Activated CD4-positive, alpha-beta T cell treated with anti-CD3 and anti-CD28 coated beads for 36 hours (primary cell): ENCODE results near the gene CUL4B. TPM values are rescaled to one million over a fixed set of nuclear protein-coding genes. Genes with fewer than 3 reads are reported as not detected.
"Not testable (repeated sequence)": the region's sequence is repeated elsewhere in the genome, so short reads cannot be mapped to it uniquely, and the experiment has no call there.

Experiments used
- ATAC-seq: fragments of 200-7000 bp; cut with Tn5 transposase; one replicate; pipeline ENCODE4 v1.10.0; 2021; ENCODE audit warnings: mild to moderate bottlenecking, moderate library complexity
- CTCF ChIA-PET: fragments of 350-600 bp; sonication (Branson Sonifier 250); formaldehyde crosslinking; loops from one replicate; lab custom pipeline; 2021; ENCODE audit warnings: antibody characterized with exemption; lab: Charles Lee
- POLR2A ChIA-PET: fragments of 350-600 bp; sonication (Branson Sonifier 250); formaldehyde crosslinking; loops from one replicate; lab custom pipeline; 2021; ENCODE audit warnings: antibody characterized with exemption, inconsistent platforms; lab: Charles Lee
- DNase-seq: peaks from one replicate; pipeline ENCODE4 v3.0.0-alpha.2; 2020
- H3K27ac Mint-ChIP-seq: one replicate; pipeline ENCODE4 v1.8.0; 2021; ENCODE audit warnings: mixed read lengths
- H3K27me3 Mint-ChIP-seq: one replicate; pipeline ENCODE4 v1.8.0; 2021; ENCODE audit warnings: mixed read lengths
- H3K36me3 Mint-ChIP-seq: one replicate; pipeline ENCODE4 v1.8.0; 2021; ENCODE audit warnings: low read depth, mixed read lengths
- H3K4me1 Mint-ChIP-seq: one replicate; pipeline ENCODE4 v1.8.0; 2021; ENCODE audit warnings: mixed read lengths
- H3K4me3 Mint-ChIP-seq: one replicate; pipeline ENCODE4 v1.8.0; 2021; ENCODE audit warnings: mild to moderate bottlenecking, moderate library complexity, mixed read lengths
- H3K9me3 Mint-ChIP-seq: one replicate; pipeline ENCODE4 v1.8.0; 2021; ENCODE audit warnings: low read depth, mixed read lengths
- intact Hi-C, 2 experiments: fragments of 100-400 bp; cut with DNase I in 1 of 2; cut with micrococcal nuclease in 1 of 2; formaldehyde crosslinking; loops; one replicate each; pipeline versions ENCODE4 v1.14.2 to v1.15.1; 2022 to 2024; cut with DNase I, micrococcal nuclease
- total RNA-seq, 2 experiments: library from RNA; stranded (reverse); gene quantifications; one replicate each; pipeline ENCODE4 v1.2.3, GENCODE V29; 2021

CUL4B gene
- total RNA-seq, 2 experiments from 2014 or later = 49.2 to 49.6 TPM

- Mint-ChIP-seq H3K36me3 (peaks cover 1% of the 10 kb centered on the region), H3K9me3 (no peaks in the 10 kb centered on the region), H3K27ac (no peak overlapping the region), H3K4me3 (no peak overlapping the region), H3K27me3 (no peaks in the 10 kb centered on the region), H3K4me1 (no peaks in the 10 kb centered on the region)
- intact Hi-C loops = no loop called here
- CTCF ChIA-PET = no interaction called here
- no peak for ATAC-seq
- no peak for DNase-seq
- POLR2A ChIA-PET = no interaction called here
These were observed 42.8 kb downstream of the CUL4B start for GRCh38 chrX:120517936-120518335.

- Mint-ChIP-seq H3K4me3 (no peak overlapping the region), H3K4me1 (no peaks in the 10 kb centered on the region), H3K27me3 (no peaks in the 10 kb centered on the region), H3K27ac (no peak overlapping the region), H3K36me3 (no peaks in the 10 kb centered on the region), H3K9me3 (no peaks in the 10 kb centered on the region)
- POLR2A ChIA-PET = no interaction called here
- DNase-seq (no peak), ATAC-seq (no peak)
- CTCF ChIA-PET = interaction anchor here (1.0 kb wide), 1 partner anchor 148 kb away, joined by 3 read pairs; no protein-coding TSS in a partner anchor
- intact Hi-C loops = loop anchor here in 1 of 2 experiments (5.0 kb wide), 1 partner anchor 33 kb away; no protein-coding TSS in a partner anchor
These were observed 46.5 kb downstream of the CUL4B start for GRCh38 chrX:120514236-120514635.

DNA sequence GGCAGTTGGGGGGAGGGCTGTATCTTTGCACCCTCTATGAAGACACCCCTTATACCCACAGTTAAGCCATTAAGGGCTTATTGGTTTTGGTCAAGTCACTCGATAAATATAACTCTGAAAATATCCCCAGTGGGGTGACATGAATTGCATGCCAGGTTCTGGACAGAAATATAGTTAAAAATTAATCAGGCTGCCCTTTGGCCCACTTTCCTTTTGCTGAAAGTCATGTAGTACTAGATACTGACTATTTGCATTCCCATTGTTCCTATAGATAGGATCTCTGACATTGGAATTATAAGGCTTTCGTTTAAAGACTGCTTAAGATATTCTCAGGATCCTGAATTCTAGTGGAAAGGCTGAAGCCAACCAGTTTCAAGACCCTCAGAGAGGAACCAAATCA is 48.1 kb downstream of the CUL4B start:
- H3K27ac Mint-ChIP-seq = no peak overlapping the region
- no peaks in the 10 kb centered on the region for H3K27me3 Mint-ChIP-seq
- intact Hi-C loops = loop anchor here in 1 of 2 experiments (5.0 kb wide), 1 partner anchor 35 kb away; no protein-coding TSS in a partner anchor
- ChIA-PET POLR2A (no interaction called here), CTCF (interaction anchor here (0.6 to 0.7 kb wide), 2 partner anchors 16 to 65 kb away, joined by 3 read pairs; no protein-coding TSS in a partner anchor)
- DNase-seq (no peak), ATAC-seq (no peak)
- H3K4me1 Mint-ChIP-seq = no peaks in the 10 kb centered on the region
- no peak overlapping the region for H3K4me3 Mint-ChIP-seq
- H3K9me3 Mint-ChIP-seq = no peaks in the 10 kb centered on the region
- no peaks in the 10 kb centered on the region for H3K36me3 Mint-ChIP-seq

DNA sequence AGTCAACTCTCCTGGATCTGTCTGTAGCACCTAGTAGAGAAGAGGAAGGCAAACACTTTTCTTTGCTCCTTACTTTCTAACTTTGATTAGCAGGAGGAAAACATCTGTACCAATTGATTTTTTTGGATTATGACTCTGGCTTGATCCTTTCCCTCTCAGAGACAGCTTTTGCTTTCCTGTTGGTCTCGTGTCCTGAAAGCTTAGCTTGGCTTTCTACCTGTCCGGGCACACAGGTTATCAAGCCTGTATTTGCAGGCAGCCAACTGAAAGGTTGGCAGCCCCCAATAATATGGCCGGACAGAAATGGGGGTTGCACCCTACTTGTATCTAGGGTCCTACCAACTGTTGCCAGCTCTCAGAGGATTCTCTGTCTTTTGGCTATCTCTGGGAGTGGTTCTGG is 48.5 kb downstream of the CUL4B start:
- Mint-ChIP-seq H3K27me3 (no peaks in the 10 kb centered on the region), H3K4me3 (no peak overlapping the region), H3K36me3 (no peaks in the 10 kb centered on the region), H3K9me3 (no peaks in the 10 kb centered on the region), H3K27ac (no peak overlapping the region), H3K4me1 (no peaks in the 10 kb centered on the region)
- DNase-seq (no peak), ATAC-seq (no peak)
- intact Hi-C loops = loop anchor here in 1 of 2 experiments (5.0 kb wide), 1 partner anchor 35 kb away; no protein-coding TSS in a partner anchor
- POLR2A ChIA-PET = no interaction called here
- CTCF ChIA-PET = interaction anchor here (0.6 to 0.7 kb wide), 2 partner anchors 15 to 65 kb away, joined by 3 read pairs; no protein-coding TSS in a partner anchor

GRCh38 chrX:120504569-120504968 is 56.2 kb downstream of the CUL4B start:
- Mint-ChIP-seq H3K4me1 (no peaks in the 10 kb centered on the region), H3K9me3 (no peaks in the 10 kb centered on the region), H3K36me3 (no peaks in the 10 kb centered on the region), H3K4me3 (no peak overlapping the region), H3K27ac (no peak overlapping the region), H3K27me3 (no peaks in the 10 kb centered on the region)
- DNase-seq (no peak), ATAC-seq (no peak)
- intact Hi-C loops = no loop called here
- ChIA-PET POLR2A (no interaction called here), CTCF (no interaction called here)

- DNase-seq = no peak
- Mint-ChIP-seq H3K4me1 (peaks cover 3% of the 10 kb centered on the region), H3K27ac (no peak overlapping the region), H3K4me3 (no peak overlapping the region), H3K36me3 (no peaks in the 10 kb centered on the region), H3K27me3 (no peaks in the 10 kb centered on the region), H3K9me3 (no peaks in the 10 kb centered on the region)
- POLR2A ChIA-PET = no interaction called here
- intact Hi-C loops = loop anchor here (2.0 to 10.0 kb wide), 5 partner anchors 61 to 1078 kb away; partner anchors contain the start of gene CUL4B (in 2 of the 2)
- ATAC-seq = no peak
- CTCF ChIA-PET = interaction anchor here (1.0 to 1.5 kb wide), 3 partner anchors 14 to 290 kb away, joined by 3 to 4 read pairs (median 3); no protein-coding TSS in a partner anchor
These were observed 61.3 kb downstream of the CUL4B start for GRCh38 chrX:120499301-120500072.

GRCh38 chrX:120490119-120490518 is 70.6 kb downstream of the CUL4B start:
- H3K9me3 Mint-ChIP-seq, DNase-seq, H3K27me3 Mint-ChIP-seq, ATAC-seq, H3K4me3 Mint-ChIP-seq, H3K36me3 Mint-ChIP-seq, POLR2A ChIA-PET, H3K27ac Mint-ChIP-seq, CTCF ChIA-PET: not testable (repeated sequence)
- H3K4me1 Mint-ChIP-seq = peaks cover 21% of the 10 kb centered on the region
- intact Hi-C loops = loop anchor here in 1 of 2 experiments (10.0 kb wide), 2 partner anchors 175 to 815 kb away; no protein-coding TSS in a partner anchor

DNA sequence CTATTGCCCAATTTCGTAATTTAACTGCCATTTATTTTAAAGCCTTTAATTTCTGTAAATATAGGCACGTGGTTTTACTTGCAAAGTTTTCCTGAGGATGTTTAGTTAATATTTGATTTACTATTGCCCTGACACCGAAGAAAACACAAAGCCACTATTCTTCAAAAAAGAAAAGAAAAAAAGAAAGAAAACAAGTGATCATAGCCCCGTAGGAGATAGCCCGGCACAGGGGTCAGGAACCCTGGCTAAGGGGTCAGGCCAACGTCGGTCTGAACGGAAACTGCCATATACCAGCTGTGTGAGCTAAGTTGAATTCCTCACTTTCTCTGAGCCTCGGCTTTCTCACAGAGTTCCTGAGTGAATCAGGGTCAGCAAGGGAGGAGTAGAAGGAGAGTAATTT is 74.0 kb downstream of the CUL4B start:
- no peaks in the 10 kb centered on the region for H3K9me3 Mint-ChIP-seq
- intact Hi-C loops = loop anchor here (5.0 to 10.0 kb wide), 2 partner anchors 68 to 821 kb away; no protein-coding TSS in a partner anchor
- no peak overlapping the region for H3K27ac Mint-ChIP-seq
- ChIA-PET CTCF (interaction anchor here (1.2 to 1.3 kb wide), 3 partner anchors 8 to 142 kb away, joined by 3 to 9 read pairs (median 3); no protein-coding TSS in a partner anchor), POLR2A (no interaction called here)
- H3K27me3 Mint-ChIP-seq = no peaks in the 10 kb centered on the region
- H3K36me3 Mint-ChIP-seq = no peaks in the 10 kb centered on the region
- no peak for DNase-seq
- no peak for ATAC-seq
- peaks cover 22% of the 10 kb centered on the region for H3K4me1 Mint-ChIP-seq
- no peak overlapping the region for H3K4me3 Mint-ChIP-seq

DNA sequence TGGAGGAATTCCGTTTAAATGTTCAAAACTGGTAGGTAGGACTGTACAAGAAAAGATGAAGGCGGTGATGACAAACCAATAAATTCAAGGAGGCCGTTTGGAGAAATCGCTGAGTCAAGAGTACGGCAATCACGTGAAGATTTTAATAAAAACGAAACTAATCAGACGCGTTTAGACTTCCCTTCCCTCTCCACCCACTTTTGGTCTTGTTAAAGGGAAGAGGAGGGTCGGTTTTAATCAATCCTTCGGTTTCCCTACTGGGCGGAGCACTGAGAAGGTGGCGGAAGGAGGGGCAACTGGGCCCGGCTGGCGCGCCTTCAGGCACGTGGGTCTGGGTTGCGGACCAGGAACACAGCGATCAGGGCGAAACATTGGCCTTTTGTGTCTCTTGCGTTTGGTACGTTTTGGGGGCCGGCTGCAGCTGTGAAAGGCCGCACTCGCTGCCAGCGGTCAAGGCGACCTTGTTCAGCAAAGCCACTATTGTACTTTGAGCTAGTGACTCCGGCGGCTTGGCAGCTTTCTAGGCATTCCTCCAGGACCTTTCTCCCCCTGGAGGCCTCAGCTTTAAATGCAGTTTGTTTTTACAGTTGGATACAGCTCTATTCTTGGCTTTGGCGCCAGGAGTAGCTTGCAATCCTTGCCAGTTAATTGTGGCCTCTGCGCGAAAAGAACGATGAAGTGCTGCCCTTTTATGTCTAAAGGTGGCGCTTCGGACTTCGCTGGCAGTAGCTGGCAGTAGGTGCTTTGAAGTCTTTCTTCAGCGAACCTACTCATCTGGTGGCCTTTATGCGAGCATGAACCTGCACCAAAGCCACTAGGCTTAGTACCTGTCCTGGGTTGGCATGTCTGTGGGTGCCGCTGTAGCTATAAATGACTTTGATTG is 74.9 kb downstream of the CUL4B start:
- Mint-ChIP-seq H3K9me3 (no peaks in the 10 kb centered on the region), H3K4me1 (peaks cover 22% of the 10 kb centered on the region), H3K4me3 (peak overlapping the region; percentile 66), H3K36me3 (no peaks in the 10 kb centered on the region), H3K27me3 (no peaks in the 10 kb centered on the region), H3K27ac (peak overlapping the region; percentile 87)
- ATAC-seq = peak; percentile 82
- intact Hi-C loops = loop anchor here (1.0 to 10.0 kb wide), 3 partner anchors 17 to 821 kb away; partner anchors contain the start of gene LAMP2 (in 1 of the 2)
- ChIA-PET POLR2A (interaction anchor here (0.5 kb wide), 1 partner anchor 20 kb away, joined by 9 read pairs; no protein-coding TSS in a partner anchor), CTCF (interaction anchor here (0.5 to 1.3 kb wide), 13 partner anchors 9 to 1509 kb away, joined by 3 to 9 read pairs (median 3); no protein-coding TSS in a partner anchor)
- peak; percentile 64 for DNase-seq

DNA sequence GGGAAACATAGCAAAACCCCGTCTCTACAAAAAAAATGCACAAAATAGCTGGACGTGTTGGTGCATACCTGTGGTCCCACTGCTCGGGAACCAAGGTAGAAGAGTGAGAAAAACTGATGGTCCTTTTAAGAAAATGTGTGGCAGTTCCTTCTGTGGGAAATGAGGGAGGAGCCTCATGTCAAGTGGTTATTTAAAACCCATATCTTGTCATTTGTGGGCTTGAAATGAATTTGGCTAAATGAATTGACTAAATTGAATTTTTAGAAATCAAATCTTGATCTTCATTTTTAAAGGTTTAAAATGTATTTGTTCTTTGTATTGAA is 75.5 kb downstream of the CUL4B start:
- Mint-ChIP-seq H3K36me3 (no peaks in the 10 kb centered on the region), H3K27me3 (no peaks in the 10 kb centered on the region), H3K4me3 (peak overlapping the region; percentile 66), H3K9me3 (no peaks in the 10 kb centered on the region), H3K27ac (peak overlapping the region; percentile 87), H3K4me1 (peaks cover 22% of the 10 kb centered on the region)
- ChIA-PET CTCF (interaction anchor here (0.7 to 0.9 kb wide), 2 partner anchors 10 to 14 kb away, joined by 3 to 4 read pairs; no protein-coding TSS in a partner anchor), POLR2A (no interaction called here)
- DNase-seq = no peak
- no peak for ATAC-seq
- intact Hi-C loops = loop anchor here (1.0 to 10.0 kb wide), 3 partner anchors 16 to 822 kb away; partner anchors contain the start of gene LAMP2 (in 1 of the 2)
